ENCODE results near the gene EIF4ENIF1. TPM values are rescaled to one million over a fixed set of nuclear protein-coding genes. Genes with fewer than 3 reads are reported as not detected.
"Not testable (repeated sequence)": the region's sequence is repeated elsewhere in the genome, so short reads cannot be mapped to it uniquely, and the experiment has no call there.

The EIF4ENIF1 gene
- polyA plus RNA-seq, 2 of the 4 experiments (the other 2 are of a cell fraction) = 10.3 to 15.5 TPM

DNA sequence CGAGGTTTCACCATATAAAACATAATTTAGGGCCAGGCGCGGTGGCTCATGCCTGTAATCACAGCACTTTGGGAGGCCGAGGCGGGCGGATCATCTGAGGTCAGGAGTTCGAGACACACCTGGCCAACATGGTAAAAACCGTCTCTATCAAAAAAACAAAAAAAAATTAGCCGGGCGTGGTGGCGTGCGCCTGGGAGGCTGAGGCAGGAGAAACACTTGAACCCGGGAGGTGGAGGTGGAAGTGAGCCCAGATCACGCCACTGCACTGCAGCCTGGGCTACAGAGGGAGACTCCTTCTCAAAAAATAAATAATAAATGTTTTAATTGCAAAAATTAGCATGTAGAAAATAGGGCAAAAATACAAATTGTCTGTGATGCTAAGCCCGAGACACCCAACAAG, 5.7 kb upstream of the EIF4ENIF1 start:
- no peak for DNase-seq (ENCODE audit: low read depth in 1 of 2, low spot score in 1 of 2)
- peaks cover 14% of the 10 kb centered on the region; the same call in 2 of the 3 replicates for H3K4me1 ChIP-seq
- WGBS (ENCODE audit: missing lambda C conversion rate) = 80% methylated on average over 15 of the region's 15 CpGs
- no peak for ATAC-seq
- POLR2A ChIA-PET = interaction anchor here (1.1 kb wide), 1 partner anchor 148 kb away, joined by 3 read pairs; no protein-coding TSS in a partner anchor
- CTCF ChIA-PET = no interaction called here
- peak overlapping the region; percentile 78 for H3K4me3 ChIP-seq
- H3K9me3 ChIP-seq = no peaks in the 10 kb centered on the region; the same call in 2 of the 3 replicates
- no peak for FAIRE-seq
- peak overlapping the region; percentile 86 for H3K4me2 ChIP-seq
- peak overlapping the region; percentile 85 to 92 for H3K27ac ChIP-seq
- no peak for TF ChIP-seq SREBF2 (IDR thresholded peaks at IDR 0.05)
- TF ChIP-seq, protein P1, sequence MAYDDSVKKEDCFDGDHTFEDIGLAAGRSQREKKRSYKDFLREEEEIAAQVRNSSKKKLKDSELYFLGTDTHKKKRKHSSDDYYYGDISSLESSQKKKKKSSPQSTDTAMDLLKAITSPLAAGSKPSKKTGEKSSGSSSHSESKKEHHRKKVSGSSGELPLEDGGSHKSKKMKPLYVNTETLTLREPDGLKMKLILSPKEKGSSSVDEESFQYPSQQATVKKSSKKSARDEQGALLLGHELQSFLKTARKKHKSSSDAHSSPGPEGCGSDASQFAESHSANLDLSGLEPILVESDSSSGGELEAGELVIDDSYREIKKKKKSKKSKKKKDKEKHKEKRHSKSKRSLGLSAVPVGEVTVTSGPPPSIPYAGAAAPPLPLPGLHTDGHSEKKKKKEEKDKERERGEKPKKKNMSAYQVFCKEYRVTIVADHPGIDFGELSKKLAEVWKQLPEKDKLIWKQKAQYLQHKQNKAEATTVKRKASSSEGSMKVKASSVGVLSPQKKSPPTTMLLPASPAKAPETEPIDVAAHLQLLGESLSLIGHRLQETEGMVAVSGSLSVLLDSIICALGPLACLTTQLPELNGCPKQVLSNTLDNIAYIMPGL (CRISPR knock-in tag; IDR thresholded peaks at IDR 0.05; ENCODE audit: borderline replicate concordance) = no peak
- TF ChIP-seq FOSB (CRISPR knock-in tag; IDR thresholded peaks at IDR 0.05) = no peak
- no peak for TF ChIP-seq TP53 (CRISPR knock-in tag; IDR thresholded peaks at IDR 0.05)
- TF ChIP-seq SMC3 (IDR thresholded peaks at IDR 0.05) = no peak
- no peak for TF ChIP-seq ZC3H11A (IDR thresholded peaks at IDR 0.05)
- TF ChIP-seq, protein P2, sequence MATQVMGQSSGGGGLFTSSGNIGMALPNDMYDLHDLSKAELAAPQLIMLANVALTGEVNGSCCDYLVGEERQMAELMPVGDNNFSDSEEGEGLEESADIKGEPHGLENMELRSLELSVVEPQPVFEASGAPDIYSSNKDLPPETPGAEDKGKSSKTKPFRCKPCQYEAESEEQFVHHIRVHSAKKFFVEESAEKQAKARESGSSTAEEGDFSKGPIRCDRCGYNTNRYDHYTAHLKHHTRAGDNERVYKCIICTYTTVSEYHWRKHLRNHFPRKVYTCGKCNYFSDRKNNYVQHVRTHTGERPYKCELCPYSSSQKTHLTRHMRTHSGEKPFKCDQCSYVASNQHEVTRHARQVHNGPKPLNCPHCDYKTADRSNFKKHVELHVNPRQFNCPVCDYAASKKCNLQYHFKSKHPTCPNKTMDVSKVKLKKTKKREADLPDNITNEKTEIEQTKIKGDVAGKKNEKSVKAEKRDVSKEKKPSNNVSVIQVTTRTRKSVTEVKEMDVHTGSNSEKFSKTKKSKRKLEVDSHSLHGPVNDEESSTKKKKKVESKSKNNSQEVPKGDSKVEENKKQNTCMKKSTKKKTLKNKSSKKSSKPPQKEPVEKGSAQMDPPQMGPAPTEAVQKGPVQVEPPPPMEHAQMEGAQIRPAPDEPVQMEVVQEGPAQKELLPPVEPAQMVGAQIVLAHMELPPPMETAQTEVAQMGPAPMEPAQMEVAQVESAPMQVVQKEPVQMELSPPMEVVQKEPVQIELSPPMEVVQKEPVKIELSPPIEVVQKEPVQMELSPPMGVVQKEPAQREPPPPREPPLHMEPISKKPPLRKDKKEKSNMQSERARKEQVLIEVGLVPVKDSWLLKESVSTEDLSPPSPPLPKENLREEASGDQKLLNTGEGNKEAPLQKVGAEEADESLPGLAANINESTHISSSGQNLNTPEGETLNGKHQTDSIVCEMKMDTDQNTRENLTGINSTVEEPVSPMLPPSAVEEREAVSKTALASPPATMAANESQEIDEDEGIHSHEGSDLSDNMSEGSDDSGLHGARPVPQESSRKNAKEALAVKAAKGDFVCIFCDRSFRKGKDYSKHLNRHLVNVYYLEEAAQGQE (IDR thresholded peaks at IDR 0.05) = no peak
- TF ChIP-seq HDAC2 (IDR thresholded peaks at IDR 0.05) = no peak
- TF ChIP-seq FOSL2 (IDR thresholded peaks at IDR 0.05) = no peak
- no peak for TF ChIP-seq FOSL2 (CRISPR knock-in tag; IDR thresholded peaks at IDR 0.05)
- TF ChIP-seq MAFK (IDR thresholded peaks at IDR 0.05; ENCODE audit: partially characterized antibody) = no peak

DNA sequence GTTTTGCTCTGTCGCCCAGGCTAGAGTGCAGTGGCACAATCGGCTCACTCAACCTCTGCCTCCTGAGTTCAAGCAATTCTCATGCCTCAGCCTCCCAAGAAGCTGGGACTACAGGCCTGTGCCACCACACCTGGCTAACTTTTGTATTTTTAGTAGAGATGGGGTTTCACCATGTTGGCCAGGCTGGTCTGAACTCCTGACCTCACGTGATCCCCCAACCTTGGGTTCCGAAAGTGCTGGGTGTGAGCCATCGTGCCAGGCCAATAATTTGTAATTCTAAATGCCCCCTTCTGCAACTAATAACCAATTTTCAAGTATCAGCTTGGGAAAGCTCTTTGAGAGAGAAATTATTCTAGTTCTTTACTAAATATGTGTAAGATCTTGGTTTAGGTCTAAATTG, 3.7 kb upstream of the EIF4ENIF1 start:
- 77% methylated on average over 5 of the region's 5 CpGs for WGBS (ENCODE audit: missing lambda C conversion rate)
- POLR2A ChIA-PET; H3K27ac ChIP-seq; FAIRE-seq; ATAC-seq; H3K4me2 ChIP-seq; DNase-seq (ENCODE audit: low read depth in 1 of 2, low spot score in 1 of 2); CTCF ChIA-PET; H3K9me3 ChIP-seq; H3K4me3 ChIP-seq: not testable (repeated sequence)
- peaks cover 16% of the 10 kb centered on the region for H3K4me1 ChIP-seq

DNA sequence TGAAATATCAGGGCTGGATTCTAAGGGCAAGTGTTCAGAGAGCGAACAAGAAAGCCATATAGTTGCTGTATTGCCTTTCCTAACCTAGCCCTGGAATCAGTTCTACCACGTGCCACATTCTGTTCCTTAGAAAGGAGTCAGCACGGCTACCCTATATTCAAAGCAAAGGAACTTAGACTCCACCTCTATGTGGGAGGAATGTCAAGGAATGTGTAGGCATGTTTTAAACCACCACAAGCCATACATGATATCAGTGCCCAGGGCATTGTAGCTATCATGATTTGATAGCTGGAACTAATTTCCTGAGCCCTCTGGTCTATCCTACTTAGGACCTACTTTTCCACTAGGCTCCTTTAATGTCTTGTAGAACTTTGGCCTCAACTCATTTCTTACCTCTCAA, 2.5 kb upstream of the EIF4ENIF1 start:
- ATAC-seq (no peak), FAIRE-seq (no peak), DNase-seq (ENCODE audit: low read depth in 1 of 2, low spot score in 1 of 2) (no peak)
- Histone ChIP-seq H3K4me2 (no peak overlapping the region), H3K4me3 (no peak overlapping the region), H3K4me1 (peaks cover 21% of the 10 kb centered on the region), H3K9me3 (no peaks in the 10 kb centered on the region), H3K27ac (no peak overlapping the region)
- 92% methylated on average over 3 of the region's 3 CpGs for WGBS (ENCODE audit: missing lambda C conversion rate)
- POLR2A ChIA-PET = no interaction called here
- TF ChIP-seq, protein P2 (IDR thresholded peaks at IDR 0.05) = no peak
- TF ChIP-seq CBX2 (IDR thresholded peaks at IDR 0.05; ENCODE audit: borderline replicate concordance, low read depth) (no peak), BHLHE40 (IDR thresholded peaks at IDR 0.05; ENCODE audit: low read depth, low read length) (no peak), NPAS2 (CRISPR knock-in tag; IDR thresholded peaks at IDR 0.05; ENCODE audit: borderline replicate concordance) (no peak)
- TF ChIP-seq, protein P3, sequence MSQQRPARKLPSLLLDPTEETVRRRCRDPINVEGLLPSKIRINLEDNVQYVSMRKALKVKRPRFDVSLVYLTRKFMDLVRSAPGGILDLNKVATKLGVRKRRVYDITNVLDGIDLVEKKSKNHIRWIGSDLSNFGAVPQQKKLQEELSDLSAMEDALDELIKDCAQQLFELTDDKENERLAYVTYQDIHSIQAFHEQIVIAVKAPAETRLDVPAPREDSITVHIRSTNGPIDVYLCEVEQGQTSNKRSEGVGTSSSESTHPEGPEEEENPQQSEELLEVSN (IDR thresholded peaks at IDR 0.05; ENCODE audit: borderline replicate concordance, low read depth) = no peak
- CTCF ChIA-PET = no interaction called here

Measured in A549 (cell line).